ENCODE results near the gene SIGLEC12.

GRCh38 chr19:51461723-51462161, 39.9 kb downstream of the SIGLEC12 start:
- TF ChIP-seq CTCF (conservative IDR thresholded peaks at IDR 0.05 in 1 of 2, IDR thresholded peaks at IDR 0.05 in 1 of 2; ENCODE audit: low read depth in 1 of 2, low read length in 2 of 2) = no peak
- TF ChIP-seq EZH2 (IDR thresholded peaks at IDR 0.05; ENCODE audit: low read length, missing control alignments) = no peak

Measured in fibroblast of lung (primary cell).